HepG2 (cell line): ENCODE results near the gene SEC31B. TPM values are rescaled to one million over a fixed set of nuclear protein-coding genes. Genes with fewer than 3 reads are reported as not detected.
A peak's percentile ranks its signal among the peaks of the same experiment; 100 is the strongest.

Experiments
- HIVEP1 ChIP-seq: sonication (generic); formaldehyde crosslinking; IDR thresholded peaks from 2 replicates; pipeline ENCODE4 v1.4.0; 2020; ENCODE audit warnings: mild to moderate bottlenecking, missing genetic modification reagents
- HNRNPLL ChIP-seq: fragments of 200-400 bp; formaldehyde crosslinking; IDR thresholded peaks from 2 replicates; pipeline ENCODE4 v1.6.1; 2017; ENCODE audit warnings: mild to moderate bottlenecking, low read depth, low read length; ENCODE audit not compliant: poor library complexity, severe bottlenecking
- NR2C2 ChIP-seq: sonication (generic); formaldehyde crosslinking; IDR thresholded peaks from 2 replicates; pipeline ENCODE4 v1.4.0; 2020; ENCODE audit warnings: missing genetic modification reagents, mild to moderate bottlenecking, moderate library complexity, borderline replicate concordance
- PREB ChIP-seq: sonication (generic); formaldehyde crosslinking; IDR thresholded peaks from 2 replicates; pipeline ENCODE4 v1.4.0; 2020; ENCODE audit warnings: missing genetic modification reagents
- RFX3 ChIP-seq: IDR thresholded peaks from 2 replicates; pipeline ENCODE4 v1.6.1; 2016; ENCODE audit warnings: missing biosample characterization, missing genetic modification reagents
- TEAD3 ChIP-seq: optimal IDR thresholded peaks from 2 replicates; pipeline ENCODE3; 2016; ENCODE audit warnings: borderline replicate concordance
- ZBTB33 ChIP-seq: sonication (generic); formaldehyde crosslinking; IDR thresholded peaks from 2 replicates; pipeline ENCODE4 v1.4.0; 2020; ENCODE audit warnings: missing genetic modification reagents
- ZBTB7A ChIP-seq: sonication (generic); formaldehyde crosslinking; IDR thresholded peaks from 2 replicates; pipeline ENCODE4 v1.8.0; 2022; ENCODE audit warnings: mild to moderate bottlenecking, missing genetic modification reagents
- ZBTB7B ChIP-seq: sonication (generic); formaldehyde crosslinking; IDR thresholded peaks from 2 replicates; pipeline ENCODE4 v1.4.0; 2020; ENCODE audit warnings: missing genetic modification reagents
- ZFP36L1 ChIP-seq: sonication (generic); formaldehyde crosslinking; IDR thresholded peaks from 2 replicates; pipeline ENCODE4 v1.8.0; 2022; ENCODE audit warnings: mild to moderate bottlenecking, missing genetic modification reagents, moderate library complexity
- ZMYM3 ChIP-seq: sonication (generic); formaldehyde crosslinking; IDR thresholded peaks from 2 replicates; pipeline ENCODE4 v1.5.1; 2020; ENCODE audit warnings: mild to moderate bottlenecking, missing genetic modification reagents
- ZNF142 ChIP-seq: sonication (generic); formaldehyde crosslinking; IDR thresholded peaks from 2 replicates; pipeline ENCODE4 v1.4.0; 2020; ENCODE audit warnings: missing genetic modification reagents
- ZNF350 ChIP-seq: sonication (generic); formaldehyde crosslinking; IDR thresholded peaks from 2 replicates; pipeline ENCODE4 v1.4.0; 2020; ENCODE audit warnings: mild to moderate bottlenecking, low read depth, missing genetic modification reagents, borderline replicate concordance
- ZNF687 ChIP-seq: sonication (generic); formaldehyde crosslinking; IDR thresholded peaks from 2 replicates; pipeline ENCODE4 v1.5.1; 2020; ENCODE audit warnings: mild to moderate bottlenecking, missing genetic modification reagents, moderate library complexity
- polyA plus RNA-seq, 8 experiments: library from polyadenylated mRNA; depleted of rRNA in 3 of 8; stranded (reverse) in 7 of 8; unstranded in 1 of 8; fragments of >200 nt; fragmentation: Illumina TruSeq in 4 of 8; extraction: Trizol in 4 of 8; gene quantifications; 2 replicates each; pipeline versions ENCODE4 v1.2.1 to v1.2.3, GENCODE V29; 2011 to 2016; ENCODE audit warnings: low read depth in 4 of 8, missing spikeins in 1 of 8, mixed read lengths in 1 of 8; ENCODE audit not compliant: insufficient read depth in 1 of 8
- total RNA-seq, 5 experiments: library from RNA; depleted of rRNA; stranded (reverse); fragments of >200 nt; fragmentation: Illumina TruSeq; extraction: Trizol; gene quantifications; 2 replicates each; pipeline ENCODE4 v1.2.3, GENCODE V29; 2016; ENCODE audit warnings: low read depth in 1 of 5

SEC31B gene
- total and polyA plus RNA-seq, 2 of the 13 experiments (the other 11 are each of a cell fraction or from before 2014, with no cell fraction given), result 2.0 to 8.3 TPM

- TF ChIP-seq ZBTB33 (CRISPR knock-in tag) (peak; percentile 35; the same call in 1 of the 2 replicates), ZNF687 (CRISPR knock-in tag) (peak; percentile 93), ZNF350 (CRISPR knock-in tag) (0 out of 2 replicates have a peak, but pooled peaks have one; percentile 20), HIVEP1 (peak; percentile 46; the same call in 1 of the 2 replicates), ZMYM3 (CRISPR knock-in tag) (no peak), TEAD3 (CRISPR knock-in tag) (peak; percentile 33), ZNF142 (CRISPR knock-in tag) (0 out of 2 replicates have a peak, but pooled peaks have one; percentile 37), NR2C2 (peak; percentile 35; the same call in 1 of the 2 replicates), HNRNPLL (peak; percentile 53), ZBTB7A (0 out of 2 replicates have a peak, but pooled peaks have one; percentile 31), PREB (no peak), ZBTB7B (CRISPR knock-in tag) (0 out of 2 replicates have a peak, but pooled peaks have one; percentile 22), ZFP36L1 (no peak), RFX3 (CRISPR knock-in tag) (no peak)
Measured at GRCh38 chr10:100519311-100520051, at the start of gene SEC31B (continued).
